Left renal pelvis (tissue), 4 donors: ENCODE results near the gene RALGAPB. TPM values are rescaled to one million over a fixed set of nuclear protein-coding genes. Genes with fewer than 3 reads are reported as not detected.

Experiments
- DNase-seq, 4 donors: peaks; one replicate each; pipeline ENCODE4 v3.0.0-alpha.2; 2013; ENCODE audit warnings: low read depth in 4 of 4, low spot score in 3 of 4
- polyA plus RNA-seq, 4 donors: library from polyadenylated mRNA; unstranded; fragments of 120-200 nt; gene quantifications; one replicate each; pipeline ENCODE4 v1.2.1, GENCODE V29; 2013; ENCODE audit not compliant: insufficient read length in 4 of 4

Gene RALGAPB
- polyA plus RNA-seq, 4 donors = 31.3 to 41.9 (median 38.5) TPM

DNA sequence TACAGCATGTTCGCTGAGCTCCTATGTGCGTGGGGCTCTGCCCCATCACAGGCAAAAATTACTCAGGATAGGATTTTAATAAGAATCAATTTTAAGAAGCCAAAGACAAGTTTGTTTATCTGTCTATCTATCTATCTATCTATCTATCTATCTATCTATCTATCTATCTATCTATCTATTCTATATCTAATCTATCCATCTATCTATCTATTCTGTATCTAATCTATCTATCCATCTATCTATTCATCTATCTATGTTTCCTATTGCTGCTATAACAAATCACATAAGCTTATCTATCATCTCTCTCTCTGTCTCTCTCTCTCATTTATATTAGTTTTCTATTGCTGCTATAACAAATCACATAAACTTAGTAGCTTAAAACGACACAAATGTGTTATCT lies 130.6 kb downstream of the RALGAPB start:
- no peak for DNase-seq

DNA sequence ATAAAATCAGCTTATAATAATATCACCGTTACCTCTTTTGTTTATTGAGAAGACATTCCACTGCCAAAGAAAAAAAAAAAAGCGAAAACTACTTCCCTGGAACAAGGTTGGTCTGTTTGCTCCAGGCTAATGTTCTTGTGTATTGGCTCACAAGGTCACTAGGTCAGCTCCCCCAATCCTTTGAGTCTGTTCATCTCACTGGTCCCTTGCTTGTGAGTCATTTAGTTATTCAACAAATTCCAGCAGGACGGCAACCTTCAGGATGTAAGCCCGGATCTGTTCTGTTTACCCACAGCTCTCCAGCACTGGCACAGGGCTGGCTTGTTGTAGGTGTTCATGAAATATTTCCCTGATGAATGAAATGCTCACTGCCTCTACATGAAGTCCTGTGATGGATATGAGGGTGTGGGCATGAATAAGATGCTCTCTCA lies 132.2 kb downstream of the RALGAPB start:
- no peak for DNase-seq

DNA sequence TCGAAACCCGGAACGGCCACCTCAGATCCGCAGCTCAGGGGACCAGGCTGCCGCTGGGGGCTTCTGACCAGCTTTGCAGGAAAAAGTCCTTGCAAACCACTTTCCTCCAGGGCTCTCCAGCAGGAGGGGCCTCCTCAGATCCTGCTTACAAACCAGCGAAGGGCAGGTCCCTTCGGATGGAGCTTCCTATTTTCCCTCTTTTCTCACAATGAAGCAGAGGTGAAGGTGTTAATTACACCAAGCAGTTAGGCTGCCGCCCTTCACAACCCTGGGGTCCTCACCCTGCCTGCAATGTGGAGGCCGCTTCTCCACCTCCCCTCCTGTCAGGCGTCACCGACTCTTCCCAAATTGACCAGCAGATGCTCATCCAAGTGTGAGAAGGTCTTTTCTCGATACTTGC lies 134.7 kb downstream of the RALGAPB start:
- DNase-seq = no peak

DNA sequence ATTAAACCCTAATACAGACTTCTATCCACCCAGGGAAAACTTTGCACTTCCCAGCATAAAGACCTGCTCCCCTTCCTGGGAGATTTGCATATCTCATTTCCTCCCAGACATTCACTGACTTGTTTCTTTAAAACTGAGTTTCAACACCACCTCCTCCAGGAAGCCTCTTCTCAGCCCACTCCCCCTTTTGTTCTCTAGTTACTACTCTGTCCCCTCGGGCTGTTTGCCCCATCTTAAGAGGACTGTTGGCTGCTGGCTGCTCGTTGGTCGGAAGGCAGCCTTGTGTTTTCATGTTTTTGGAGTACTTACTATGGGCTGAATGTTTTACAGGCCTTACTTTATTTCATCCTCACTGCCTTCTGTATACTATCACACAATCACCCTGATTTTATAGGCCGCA lies 135.5 kb downstream of the RALGAPB start:
- DNase-seq = no peak

DNA sequence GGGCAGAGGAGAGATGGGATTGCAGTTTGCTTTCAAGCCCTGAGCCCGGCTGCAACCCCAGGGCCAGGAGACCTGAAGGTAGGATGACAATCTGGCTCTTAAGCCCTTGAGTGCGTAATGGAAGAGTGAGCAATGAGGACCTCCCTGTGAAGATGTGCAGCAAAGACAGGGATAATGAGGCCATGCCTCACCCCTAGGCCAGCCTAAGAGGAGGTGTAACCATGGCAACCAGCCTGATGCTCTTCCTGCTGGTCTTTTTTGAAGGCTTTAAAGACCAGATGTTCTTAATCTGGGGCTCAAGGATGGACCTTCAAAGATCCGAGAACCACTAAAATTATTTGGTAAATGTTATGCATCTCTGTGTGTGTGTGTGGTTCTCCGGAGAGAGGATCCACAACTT lies 137.2 kb downstream of the RALGAPB start:
- DNase-seq = no peak

DNA sequence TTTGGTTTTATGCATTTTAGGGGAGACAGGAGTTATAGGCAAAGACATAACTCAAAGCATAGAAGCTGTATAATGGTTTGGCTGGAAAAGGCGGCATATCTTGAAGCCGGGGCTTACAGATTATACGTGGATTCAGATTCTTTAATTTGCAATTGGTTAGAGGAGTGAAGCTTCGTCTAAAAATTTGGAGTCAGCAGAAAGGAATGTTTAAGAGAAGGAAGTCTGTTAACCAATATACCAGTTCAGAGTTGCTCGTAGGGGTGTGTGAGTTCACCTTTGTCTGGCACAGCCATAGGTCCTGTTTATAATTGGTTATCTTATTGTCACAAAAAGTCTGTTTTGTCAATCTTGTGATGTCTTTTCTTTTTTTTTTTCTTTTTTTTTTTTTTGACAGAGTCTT lies 137.9 kb downstream of the RALGAPB start:
- DNase-seq = no peak

DNA sequence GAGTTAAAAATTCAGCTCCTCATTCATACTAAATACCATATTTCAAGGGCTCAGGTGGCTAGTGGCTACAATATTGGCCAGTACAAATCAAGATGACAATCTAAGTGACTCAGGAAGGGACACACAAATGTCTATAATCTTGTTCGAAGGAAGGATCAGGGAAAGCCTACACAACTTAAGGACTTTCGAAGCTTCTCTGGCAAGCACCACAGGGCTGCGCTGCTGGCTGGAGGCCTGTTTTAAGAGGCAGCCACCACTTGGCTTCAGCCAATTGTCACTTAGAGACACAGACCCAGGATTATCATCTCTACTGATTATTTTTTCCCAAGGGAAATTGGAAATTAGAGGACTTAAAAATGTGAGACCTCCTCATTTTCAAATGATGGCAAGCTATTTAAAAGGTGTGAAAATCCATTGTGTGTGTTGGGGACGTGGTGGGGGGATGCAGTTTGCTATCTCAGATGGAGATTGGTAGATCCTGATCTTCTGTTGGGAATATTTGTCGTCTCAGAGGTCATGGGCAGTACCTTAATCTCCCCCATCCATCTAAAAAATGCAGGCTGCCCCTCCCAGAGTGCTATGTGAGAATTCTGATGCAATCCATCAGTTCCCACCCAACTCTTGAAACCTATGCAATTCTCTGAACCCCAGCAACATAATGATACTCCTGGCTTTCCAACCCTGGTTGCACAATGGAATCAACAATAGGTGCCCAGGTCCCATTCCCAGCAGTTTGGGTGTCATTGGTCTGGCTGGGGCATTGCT lies 140.3 kb downstream of the RALGAPB start:
- DNase-seq = no peak

DNA sequence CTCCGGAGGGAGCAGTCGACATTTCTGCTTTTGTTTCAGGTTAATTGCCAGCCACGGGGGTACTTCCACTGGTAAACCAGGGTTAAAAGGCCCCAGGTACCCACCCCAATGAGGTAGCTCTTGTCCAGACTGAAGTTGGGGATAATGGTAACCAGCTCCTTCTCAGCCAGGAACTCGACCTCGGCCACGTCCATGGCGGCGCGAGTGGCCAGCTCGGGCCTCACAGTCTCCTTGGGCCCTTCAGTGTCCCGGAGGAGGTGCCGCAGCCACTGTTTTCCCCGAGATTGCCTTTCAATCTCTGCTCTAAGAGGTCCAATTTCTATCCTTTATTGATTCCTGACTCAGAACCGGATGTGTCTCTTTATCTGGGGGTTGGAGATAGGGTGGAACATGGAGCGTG lies 142.6 kb downstream of the RALGAPB start:
- DNase-seq = no peak

DNA sequence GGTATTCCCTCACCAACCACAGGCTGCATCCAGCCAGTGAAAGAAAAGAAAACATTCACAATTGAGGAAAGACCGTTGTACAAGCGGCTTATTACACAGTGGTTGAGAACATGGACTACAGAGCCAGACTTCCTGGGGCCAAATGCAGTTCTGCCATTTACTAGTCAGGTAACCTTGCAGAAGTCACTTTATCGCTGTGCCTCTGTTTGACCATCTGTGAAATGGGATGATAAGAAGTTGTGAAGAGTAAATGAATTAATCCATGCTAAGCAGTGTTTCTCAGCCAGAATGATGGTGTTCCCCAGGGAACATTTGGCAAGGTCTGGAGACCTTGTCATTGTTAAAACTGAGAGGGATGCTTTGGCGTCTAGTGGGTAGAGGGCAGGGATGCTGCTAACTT lies 143.8 kb downstream of the RALGAPB start:
- DNase-seq = no peak

DNA sequence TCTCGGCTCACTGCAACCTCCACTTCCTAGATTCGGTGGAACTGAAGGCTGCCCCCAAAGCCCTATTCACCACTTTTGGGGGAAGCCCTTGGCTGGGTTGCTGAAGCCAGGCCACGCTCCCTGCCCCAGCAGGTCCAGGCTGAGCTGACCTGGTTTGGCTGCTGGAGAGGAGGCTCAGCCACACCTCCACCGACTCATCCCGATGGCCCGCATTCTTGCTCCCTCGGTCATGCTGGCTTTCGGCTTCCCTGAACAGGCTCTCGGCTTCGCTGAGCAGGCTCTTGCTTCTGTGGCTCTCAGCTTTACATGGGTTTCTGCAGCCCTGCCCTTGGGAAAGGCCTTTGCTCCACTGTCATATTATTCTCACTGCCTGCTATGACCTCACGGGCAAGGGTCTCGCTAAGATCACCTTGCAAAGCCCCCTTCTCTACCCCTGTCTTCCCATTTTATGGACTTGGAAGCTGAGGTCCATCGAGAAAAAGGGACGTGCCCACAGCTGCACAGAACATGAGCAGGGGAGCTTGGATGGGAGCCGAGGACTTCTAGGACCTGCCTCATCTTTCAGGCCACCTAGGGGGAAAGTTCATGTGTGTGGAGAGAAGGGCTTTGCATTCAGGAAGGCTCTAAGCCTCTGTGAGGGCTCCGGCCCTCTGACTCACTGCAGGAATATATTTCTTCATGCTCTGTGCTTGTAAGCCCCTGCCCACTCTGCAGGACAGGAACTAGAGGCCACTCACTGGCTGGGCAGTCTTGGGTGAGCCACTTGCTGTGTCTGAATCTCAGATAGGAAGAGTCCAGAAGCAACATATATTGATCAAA lies 144.6 kb downstream of the RALGAPB start:
- DNase-seq = no peak

DNA sequence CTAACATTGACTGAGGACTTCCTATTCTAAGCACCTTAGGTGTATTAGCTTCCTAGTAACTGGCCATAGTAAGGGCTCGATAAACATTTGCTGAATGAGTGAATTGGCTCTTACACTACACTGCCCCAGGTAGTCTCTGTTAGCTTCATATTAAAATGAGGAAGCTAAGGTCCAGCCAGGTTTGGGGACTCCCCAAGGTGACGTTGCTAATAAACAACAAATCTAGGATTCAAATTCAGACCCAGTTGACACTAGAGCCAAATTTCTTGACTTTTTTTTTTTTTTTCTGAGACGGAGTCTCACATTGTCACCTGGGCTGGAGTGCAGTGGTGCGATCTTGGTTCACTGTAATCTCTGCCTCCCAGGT lies 145.2 kb downstream of the RALGAPB start:
- DNase-seq = no peak

DNA sequence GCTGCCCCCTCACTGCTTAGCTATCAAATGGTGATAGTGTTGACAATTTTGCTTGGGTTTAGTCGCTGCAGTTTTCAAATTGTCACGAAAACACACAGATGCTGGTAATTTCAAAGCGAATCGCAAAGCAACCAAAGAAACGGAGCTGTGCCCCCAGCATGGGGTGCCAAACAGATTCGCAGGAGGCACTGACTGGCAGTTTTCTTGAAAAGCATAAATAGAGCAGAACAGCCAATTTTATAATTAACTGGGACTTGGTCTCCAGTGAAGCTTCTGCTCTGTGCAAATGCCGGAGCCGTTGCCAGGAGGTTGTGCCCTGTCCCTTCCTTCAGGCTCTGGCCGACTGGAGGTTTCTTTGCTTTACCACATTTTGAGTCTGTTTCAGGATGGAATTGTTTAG lies 147.8 kb downstream of the RALGAPB start:
- DNase-seq = no peak

DNA sequence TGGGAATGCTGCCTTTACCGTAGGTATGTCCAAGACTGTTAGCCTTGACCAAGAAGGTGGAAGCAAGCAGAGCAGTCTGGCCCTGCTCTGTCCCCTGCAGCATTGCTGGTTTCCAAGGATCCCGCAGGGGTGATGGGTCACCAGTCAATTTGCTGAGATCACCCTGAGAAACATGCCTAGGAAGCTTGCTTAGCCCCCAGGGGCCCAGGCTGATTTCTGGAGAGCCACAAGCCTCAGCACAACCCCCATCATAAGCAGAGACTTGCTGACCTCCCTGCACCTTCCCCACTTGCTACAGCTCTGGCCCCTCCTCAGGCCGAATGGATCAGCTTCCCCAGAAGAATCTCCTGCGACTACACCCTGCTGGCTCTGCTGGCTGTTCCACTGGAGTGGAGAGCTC lies 150.4 kb downstream of the RALGAPB start:
- DNase-seq = no peak

DNA sequence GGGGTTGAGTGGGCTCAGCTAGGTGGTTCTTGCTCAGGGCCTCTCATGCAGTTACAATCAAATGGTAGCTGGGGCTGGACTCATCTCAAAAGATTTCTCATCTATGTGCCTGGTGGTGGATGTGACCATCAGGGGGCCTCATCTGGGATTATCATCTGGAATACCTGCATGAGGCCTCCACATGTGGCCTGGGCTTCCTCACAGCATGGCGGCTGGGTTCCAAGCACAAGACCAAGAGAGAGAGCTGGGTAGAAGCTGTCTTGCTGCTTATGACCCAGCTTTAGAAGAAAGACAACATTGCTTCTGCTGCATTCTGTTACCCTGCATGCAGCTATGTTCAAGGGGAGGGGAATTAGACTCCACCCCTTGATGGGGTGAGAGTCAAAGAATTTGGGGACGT lies 151.4 kb downstream of the RALGAPB start:
- no peak for DNase-seq

DNA sequence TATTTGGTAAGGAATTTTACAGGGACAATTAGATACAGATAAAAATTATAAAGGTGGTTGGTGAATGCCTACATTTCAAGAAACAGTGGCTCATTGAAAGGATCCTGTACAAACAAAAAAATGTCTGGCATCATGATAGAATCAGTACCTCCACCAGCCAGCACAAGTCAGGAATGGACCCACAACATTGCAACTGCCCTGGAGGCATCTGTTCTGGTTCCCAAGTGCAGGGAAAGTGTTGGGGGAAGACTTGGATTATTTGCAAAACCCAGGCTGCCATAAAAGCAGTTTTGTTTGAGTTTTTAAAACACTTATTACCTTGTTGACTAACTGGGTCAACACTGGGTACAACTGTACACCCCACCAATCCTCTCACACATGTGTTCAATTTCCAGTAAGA lies 153.3 kb downstream of the RALGAPB start:
- no peak for DNase-seq

DNA sequence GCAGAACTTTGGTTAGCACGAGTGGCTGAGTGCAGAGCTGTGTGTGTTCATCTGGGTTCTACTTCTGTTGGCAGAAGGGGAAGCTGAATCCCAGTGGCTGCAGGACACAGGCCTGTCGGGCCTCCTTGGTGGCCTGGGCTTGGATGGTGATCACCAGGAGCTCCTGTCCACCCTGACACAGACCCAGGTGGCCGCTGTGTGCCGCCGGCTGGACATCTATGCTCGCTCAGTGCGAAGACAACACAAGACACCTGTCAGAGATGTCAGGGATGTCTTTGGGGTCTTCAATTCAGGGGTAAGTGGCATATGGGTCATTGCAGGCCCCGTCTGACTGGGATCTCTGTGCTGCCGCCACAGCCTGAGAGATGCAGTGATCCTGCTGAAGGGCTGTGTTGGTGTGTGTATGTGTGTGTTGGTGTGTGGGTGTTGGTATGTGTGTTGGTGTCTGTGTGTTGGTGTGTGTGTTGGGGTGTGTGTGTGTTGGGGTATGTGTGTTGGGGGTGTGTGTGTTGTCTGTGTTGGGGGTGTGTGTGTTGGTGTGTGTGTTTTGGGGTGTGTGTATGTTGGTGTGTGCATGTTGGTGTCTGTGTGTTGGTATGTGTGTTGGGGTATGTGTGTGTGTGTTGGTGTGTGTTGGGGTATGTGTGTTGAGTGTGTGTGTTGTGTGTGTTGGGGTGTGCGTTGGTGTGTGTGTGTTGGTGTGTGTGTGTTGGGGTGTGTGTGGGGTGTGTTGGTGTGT lies 154.4 kb downstream of the RALGAPB start:
- no peak for DNase-seq

Other genes starting within 250 kb of the RALGAPB start
- 10 to 100 TPM in 1 of 4 donors, 1 to 10 TPM in 3; 3.8 to 19.0 (median 4.5) TPM for gene KIAA1755, start 212.1 kb upstream of the RALGAPB start, polyA plus RNA-seq
- 1 to 10 TPM in 3 of 4 donors, under 1 TPM in 1; 0.13 to 6.3 (median 1.2) TPM for gene BPI, start 168.7 kb upstream of the RALGAPB start, polyA plus RNA-seq
- gene LBP, start 126.4 kb upstream of the RALGAPB start, polyA plus RNA-seq = under 1 TPM in 1 of 4 donors, not detected in 3; 0.14 TPM
- gene SNHG17, start 37.5 kb upstream of the RALGAPB start, polyA plus RNA-seq = 10 to 100 TPM; 21.7 to 78.9 (median 26.5) TPM
- gene ADIG, start 108.4 kb downstream of the RALGAPB start, polyA plus RNA-seq = not detected
- gene ARHGAP40, start 129.0 kb downstream of the RALGAPB start, polyA plus RNA-seq = 1 to 10 TPM in 2 of 4 donors, under 1 TPM in 2; 0.12 to 3.7 (median 1.2) TPM